GM19025 (cell line): ENCODE data around the gene PXK.
"Not testable (repeated sequence)": the region's sequence is repeated elsewhere in the genome, so short reads cannot be mapped to it uniquely, and the experiment has no call there.

Experiments
- ATAC-seq: cut with Tn5 transposase; IDR thresholded peaks from one replicate; pipeline ENCODE4 v1.9.1; 2021; ENCODE audit warnings: mild to moderate bottlenecking, low read depth, moderate library complexity; ENCODE audit not compliant: unreplicated experiment

Gene PXK

GRCh38 chr3:58322793-58323192 is 9.9 kb upstream of the PXK start:
- ATAC-seq = no peak

- ATAC-seq = no peak
Measured at GRCh38 chr3:58323529-58324390, 8.9 kb upstream of the PXK start.

GRCh38 chr3:58324391-58325390 is 8.0 kb upstream of the PXK start:
- no peak for ATAC-seq

GRCh38 chr3:58325525-58325992 is 7.1 kb upstream of the PXK start:
- ATAC-seq = no peak

- ATAC-seq = no peak
Measured at GRCh38 chr3:58326267-58326900, 6.3 kb upstream of the PXK start.

- no peak for ATAC-seq
Measured at GRCh38 chr3:58329150-58329921, 3.4 kb upstream of the PXK start.

GRCh38 chr3:58329922-58330413 is 2.7 kb upstream of the PXK start:
- ATAC-seq = no peak

- no peak for ATAC-seq
Measured at GRCh38 chr3:58331593-58332152, 1.0 kb upstream of the PXK start.

GRCh38 chr3:58333206-58334012 is 717 bp downstream of the PXK start:
- ATAC-seq = no peak

GRCh38 chr3:58334013-58334321 is 1.3 kb downstream of the PXK start:
- ATAC-seq = no peak

- ATAC-seq = no peak
Measured at GRCh38 chr3:58334506-58334884, 1.8 kb downstream of the PXK start.

GRCh38 chr3:58335652-58335947 is 2.9 kb downstream of the PXK start:
- ATAC-seq = no peak

- no peak for ATAC-seq
Measured at GRCh38 chr3:58336135-58336882, 3.6 kb downstream of the PXK start.

GRCh38 chr3:58337190-58337589 is 4.5 kb downstream of the PXK start:
- ATAC-seq = no peak

GRCh38 chr3:58339146-58339545 is 6.5 kb downstream of the PXK start:
- not testable (repeated sequence) for ATAC-seq

GRCh38 chr3:58340594-58341244 is 8.0 kb downstream of the PXK start:
- no peak for ATAC-seq

GRCh38 chr3:58341376-58341775 is 8.7 kb downstream of the PXK start:
- ATAC-seq = no peak

GRCh38 chr3:58342676-58343075 is 10.0 kb downstream of the PXK start:
- ATAC-seq = no peak
